Ascending aorta (tissue), 2 donors: ENCODE data around the gene FNDC4. TPM values are rescaled to one million over a fixed set of nuclear protein-coding genes. Genes with fewer than 3 reads are reported as not detected.
A peak's percentile ranks its signal among the peaks of the same experiment; 100 is the strongest.
"Not testable (repeated sequence)": the region's sequence is repeated elsewhere in the genome, so short reads cannot be mapped to it uniquely, and the experiment has no call there.

ENCODE experiments used
- DNase-seq, 2 donors: peaks; one replicate each; pipeline ENCODE4 v3.0.0-alpha.2; 2019; ENCODE audit warnings: low spot score in 2 of 2
- H3K27ac ChIP-seq, 2 donors: fragments of 200-600 bp; sonication (generic); one replicate each; pipeline ENCODE4 v1.5.1; 2016 to 2017; ENCODE audit warnings: mild to moderate bottlenecking in 1 of 2
- H3K27me3 ChIP-seq: fragments of 200-600 bp; sonication (generic); one replicate; pipeline ENCODE4 v1.5.1; 2017
- H3K36me3 ChIP-seq, 2 donors: fragments of 200-600 bp; sonication (generic); one replicate each; pipeline ENCODE4 v1.5.1; 2016
- H3K4me1 ChIP-seq, 2 donors: fragments of 200-600 bp; sonication (generic); one replicate each; pipeline ENCODE4 v1.5.1; 2016 to 2017; ENCODE audit warnings: mild to moderate bottlenecking in 1 of 2
- H3K4me3 ChIP-seq, 2 donors: fragments of 200-600 bp; sonication (generic); one replicate each; pipeline ENCODE4 v1.5.1; 2016 to 2017; ENCODE audit warnings: mild to moderate bottlenecking in 1 of 2
- H3K9me3 ChIP-seq, 2 donors: fragments of 200-600 bp; sonication (generic); one replicate each; pipeline ENCODE4 v1.5.1; 2016
- intact Hi-C: fragments of 100-400 bp; cut with DNase I; formaldehyde crosslinking; loops from one replicate; pipeline ENCODE4 v1.15.1; 2023
- total RNA-seq: library from RNA; depleted of rRNA; stranded (reverse); fragments of >200 nt; gene quantifications from one replicate; pipeline ENCODE4 v1.1.0, GENCODE V29; 2016
- TF ChIP-seq, protein P1 (sequence below), 3 experiments: fragments of 200-600 bp in 2 of 3; fragments of 450-650 bp in 1 of 3; sonication (generic) in 2 of 3; IDR thresholded peaks; one replicate each; pipeline ENCODE4 v1.5.1; 2016 to 2019; ENCODE audit warnings: antibody characterized with exemption in 3 of 3, mild to moderate bottlenecking in 1 of 3, moderate library complexity in 1 of 3

The FNDC4 gene, protein sequence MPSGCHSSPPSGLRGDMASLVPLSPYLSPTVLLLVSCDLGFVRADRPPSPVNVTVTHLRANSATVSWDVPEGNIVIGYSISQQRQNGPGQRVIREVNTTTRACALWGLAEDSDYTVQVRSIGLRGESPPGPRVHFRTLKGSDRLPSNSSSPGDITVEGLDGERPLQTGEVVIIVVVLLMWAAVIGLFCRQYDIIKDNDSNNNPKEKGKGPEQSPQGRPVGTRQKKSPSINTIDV
- 18.1 TPM for total RNA-seq

DNA sequence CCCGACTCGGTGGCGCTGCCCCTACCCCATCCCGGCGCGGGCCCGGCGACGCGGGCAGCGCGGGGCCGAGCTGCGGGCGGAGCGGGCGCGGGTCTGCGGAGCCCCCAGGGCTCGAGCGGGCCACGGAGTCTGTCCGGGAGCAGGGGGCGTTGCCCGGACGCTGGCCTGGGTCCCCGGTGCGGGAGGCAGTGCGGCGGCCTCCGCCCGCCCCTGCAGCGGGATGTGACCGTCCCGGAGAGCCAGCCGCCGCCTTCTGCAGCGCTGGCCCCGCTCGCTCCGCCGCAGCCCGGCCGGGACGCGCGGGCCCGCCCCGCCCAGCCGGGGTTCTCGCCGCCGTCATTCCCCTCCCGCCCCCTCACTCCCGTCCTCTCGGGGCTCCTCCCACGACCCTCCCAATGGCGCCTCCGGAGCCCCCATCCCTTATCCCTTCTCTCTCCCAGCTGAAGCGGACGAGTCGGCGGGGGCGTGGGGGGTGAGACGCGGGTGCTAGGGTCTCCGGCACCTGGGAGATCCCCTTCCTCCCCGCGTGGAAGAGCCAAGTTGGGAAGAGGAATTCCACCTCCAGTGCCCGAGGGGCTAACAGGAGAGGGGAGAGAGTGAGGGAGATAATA is at the start of gene FNDC4:
TSS of gene FNDC4 (minus strand) at position 257 of the 611 bp plus-strand sequence. CDS start 521 bp downstream, outside the sequence.
- Histone ChIP-seq H3K36me3 (no peaks in the 10 kb centered on the region), H3K4me1 (peaks cover 0 to 9% of the 10 kb centered on the region in 2 donors), H3K27me3 (no peaks in the 10 kb centered on the region), H3K4me3 (peak within 1 kb of the TSS; percentile 80 to 96), H3K9me3 (no peaks in the 10 kb centered on the region), H3K27ac (peak within 1 kb of the TSS; percentile 81 to 91)
- DNase-seq: no peak
- TF ChIP-seq, protein P1, sequence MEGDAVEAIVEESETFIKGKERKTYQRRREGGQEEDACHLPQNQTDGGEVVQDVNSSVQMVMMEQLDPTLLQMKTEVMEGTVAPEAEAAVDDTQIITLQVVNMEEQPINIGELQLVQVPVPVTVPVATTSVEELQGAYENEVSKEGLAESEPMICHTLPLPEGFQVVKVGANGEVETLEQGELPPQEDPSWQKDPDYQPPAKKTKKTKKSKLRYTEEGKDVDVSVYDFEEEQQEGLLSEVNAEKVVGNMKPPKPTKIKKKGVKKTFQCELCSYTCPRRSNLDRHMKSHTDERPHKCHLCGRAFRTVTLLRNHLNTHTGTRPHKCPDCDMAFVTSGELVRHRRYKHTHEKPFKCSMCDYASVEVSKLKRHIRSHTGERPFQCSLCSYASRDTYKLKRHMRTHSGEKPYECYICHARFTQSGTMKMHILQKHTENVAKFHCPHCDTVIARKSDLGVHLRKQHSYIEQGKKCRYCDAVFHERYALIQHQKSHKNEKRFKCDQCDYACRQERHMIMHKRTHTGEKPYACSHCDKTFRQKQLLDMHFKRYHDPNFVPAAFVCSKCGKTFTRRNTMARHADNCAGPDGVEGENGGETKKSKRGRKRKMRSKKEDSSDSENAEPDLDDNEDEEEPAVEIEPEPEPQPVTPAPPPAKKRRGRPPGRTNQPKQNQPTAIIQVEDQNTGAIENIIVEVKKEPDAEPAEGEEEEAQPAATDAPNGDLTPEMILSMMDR (IDR thresholded peaks at IDR 0.05): no peak
- intact Hi-C loops: loop anchor here (10.0 kb wide), 1 partner anchor 360 kb away; the partner anchor contains the start of genes PREB and PRR30

DNA sequence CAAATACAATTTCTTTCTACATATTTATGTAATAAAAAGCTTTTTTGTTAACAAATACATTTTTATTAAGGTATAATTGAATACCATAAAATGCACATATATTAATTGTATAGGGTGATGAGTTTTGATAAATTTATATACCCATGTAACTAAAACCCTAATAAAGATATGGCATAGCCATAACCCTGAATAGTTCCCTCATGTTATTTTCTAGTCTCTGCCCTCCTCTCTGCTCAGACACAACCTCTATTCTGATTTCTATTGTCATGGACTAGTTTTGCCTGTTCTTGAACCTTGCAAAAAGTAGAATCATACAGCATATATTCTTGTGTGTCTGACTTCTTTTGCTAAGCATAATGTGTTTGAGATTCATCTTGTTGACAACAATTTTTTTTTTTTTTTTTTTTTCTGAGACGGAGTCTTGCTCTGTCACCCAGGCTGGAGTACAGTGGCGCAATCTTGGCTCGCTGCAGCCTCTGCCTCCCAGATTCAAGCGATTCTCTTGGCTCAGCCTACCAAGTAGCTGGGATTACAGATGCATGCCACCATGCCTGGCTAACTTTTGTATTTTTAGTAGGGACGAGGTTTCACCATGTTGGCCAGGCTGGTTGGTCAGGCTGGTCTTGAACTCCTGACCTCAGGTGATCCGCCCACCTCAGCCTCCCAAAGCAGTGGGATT is 49.3 kb upstream of the FNDC4 start:
- intact Hi-C loops: no loop called here
- no peaks in the 10 kb centered on the region for H3K4me1 ChIP-seq
- no peaks in the 10 kb centered on the region for H3K9me3 ChIP-seq
- H3K27me3 ChIP-seq: no peaks in the 10 kb centered on the region
- H3K36me3 ChIP-seq: no peaks in the 10 kb centered on the region
- H3K27ac ChIP-seq: no peak overlapping the region
- TF ChIP-seq, protein P1 (IDR thresholded peaks at IDR 0.05): no peak
- no peak overlapping the region for H3K4me3 ChIP-seq
- DNase-seq: no peak

DNA sequence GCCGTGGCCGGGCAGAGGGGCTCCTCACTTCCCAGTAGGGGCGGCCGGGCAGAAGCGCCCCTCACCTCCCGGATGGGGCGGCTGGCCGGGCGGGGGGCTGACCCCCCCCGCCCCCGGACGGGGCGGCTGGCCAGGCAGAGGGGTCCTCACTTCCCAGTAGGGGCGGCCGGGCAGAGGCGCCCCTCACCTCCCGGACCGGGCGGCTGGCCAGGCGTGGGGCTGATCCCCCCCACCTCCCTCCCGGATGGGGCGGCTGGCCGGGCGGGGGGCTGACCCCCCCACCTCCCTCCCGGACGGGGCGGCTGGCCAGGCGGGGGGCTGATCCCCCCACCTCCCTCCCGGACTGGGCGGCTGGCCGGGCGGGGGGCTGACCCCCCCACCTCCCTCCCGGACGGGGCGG is 44.6 kb upstream of the FNDC4 start:
- H3K4me3 ChIP-seq, intact Hi-C loops, H3K36me3 ChIP-seq, H3K9me3 ChIP-seq, H3K27me3 ChIP-seq, DNase-seq, H3K27ac ChIP-seq, H3K4me1 ChIP-seq: not testable (repeated sequence)

DNA sequence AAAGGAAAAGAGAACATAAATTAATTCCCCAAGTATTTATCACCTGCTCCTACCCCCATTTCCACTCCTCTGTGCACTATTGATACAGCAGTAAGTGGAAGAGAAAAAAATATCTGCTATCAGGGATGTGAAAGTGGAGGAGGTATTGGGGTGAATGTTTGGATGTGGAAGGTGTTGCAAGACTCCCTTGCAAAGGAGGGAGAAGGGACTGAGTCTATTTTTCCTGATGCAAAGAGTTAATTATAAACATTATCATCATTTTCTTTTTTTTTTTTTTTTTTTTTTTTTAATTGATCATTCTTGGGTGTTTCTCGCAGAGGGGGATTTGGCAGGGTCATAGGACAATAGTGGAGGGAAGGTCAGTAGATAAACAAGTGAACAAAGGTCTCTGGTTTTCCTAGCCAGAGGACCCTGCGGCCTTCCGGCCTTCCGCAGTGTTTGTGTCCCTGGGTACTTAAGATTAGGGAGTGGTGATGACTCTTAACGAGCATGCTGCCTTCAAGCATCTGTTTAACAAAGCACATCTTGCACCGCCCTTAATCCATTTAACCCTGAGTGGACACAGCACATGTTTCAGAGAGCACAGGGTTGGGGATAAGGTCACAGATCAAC is 43.9 kb upstream of the FNDC4 start:
- H3K4me1 ChIP-seq, intact Hi-C loops, H3K4me3 ChIP-seq, H3K27me3 ChIP-seq, H3K36me3 ChIP-seq, DNase-seq, H3K27ac ChIP-seq, H3K9me3 ChIP-seq: not testable (repeated sequence)

DNA sequence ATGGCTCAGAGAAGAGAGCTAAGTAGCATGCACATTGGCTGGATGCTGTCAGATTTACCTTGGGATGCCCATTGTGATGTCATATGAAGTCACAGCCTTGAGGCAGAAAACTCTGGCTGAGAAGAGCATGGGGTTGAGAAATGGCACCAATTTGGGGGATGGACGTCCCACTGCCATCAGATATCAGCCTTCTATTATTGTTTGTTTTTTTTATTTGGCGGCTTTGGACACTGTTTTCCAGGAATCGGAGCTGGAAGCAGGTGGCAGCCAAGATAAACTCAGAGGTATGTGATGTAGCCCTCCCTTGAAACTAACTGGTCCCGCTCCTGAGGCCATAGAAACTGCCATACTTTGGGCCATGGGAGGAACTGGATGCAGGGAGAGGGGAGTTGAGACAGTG is 42.3 kb upstream of the FNDC4 start:
- intact Hi-C loops: no loop called here
- no peaks in the 10 kb centered on the region for H3K9me3 ChIP-seq
- DNase-seq: no peak
- no peak overlapping the region for H3K4me3 ChIP-seq
- no peaks in the 10 kb centered on the region for H3K27me3 ChIP-seq
- no peak overlapping the region for H3K27ac ChIP-seq
- no peaks in the 10 kb centered on the region for H3K4me1 ChIP-seq
- TF ChIP-seq, protein P1 (IDR thresholded peaks at IDR 0.05): no peak
- no peaks in the 10 kb centered on the region for H3K36me3 ChIP-seq

DNA sequence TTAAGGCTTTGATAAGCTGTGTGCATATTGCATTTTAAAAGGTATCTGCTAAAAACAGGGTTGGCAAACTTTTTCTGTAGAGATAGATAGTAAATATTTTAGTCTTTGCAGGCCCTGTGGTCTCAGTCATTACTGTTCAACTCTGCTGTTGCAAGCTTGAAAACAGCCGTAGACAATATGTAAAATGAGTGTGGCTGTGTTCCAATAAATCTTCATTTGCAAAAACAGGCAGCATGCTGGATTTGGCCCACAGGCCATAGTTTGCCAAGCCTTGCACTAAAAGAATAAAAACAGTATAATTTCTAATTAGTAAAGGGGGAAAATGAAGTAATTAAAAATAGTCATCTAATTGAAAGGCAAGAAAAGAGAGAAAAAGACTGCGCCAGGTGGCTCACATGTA is 37.0 kb upstream of the FNDC4 start:
- Histone ChIP-seq H3K27me3 (no peaks in the 10 kb centered on the region), H3K4me3 (no peak overlapping the region), H3K36me3 (no peaks in the 10 kb centered on the region), H3K27ac (no peak overlapping the region), H3K9me3 (no peaks in the 10 kb centered on the region), H3K4me1 (no peaks in the 10 kb centered on the region)
- intact Hi-C loops: no loop called here
- TF ChIP-seq, protein P1 (IDR thresholded peaks at IDR 0.05): no peak
- DNase-seq: no peak
